Measurements from ENCODE around the gene TDRD6. TPM values are rescaled to one million over a fixed set of nuclear protein-coding genes. Genes with fewer than 3 reads are reported as not detected.
A peak's percentile ranks its signal among the peaks of the same experiment; 100 is the strongest.
"Not testable (repeated sequence)": the region's sequence is repeated elsewhere in the genome, so short reads cannot be mapped to it uniquely, and the experiment has no call there.

Gene TDRD6
- total and polyA plus RNA-seq, 7 donors: 0.04 to 0.45 (median 0.20) TPM

- WGBS, 3 donors: 97 to 100% (median 100%) methylated on average over 1 of the region's 1 CpG
- H3K27me3 ChIP-seq (ENCODE audit: insufficient read depth in 3 of 3, low read length in 2 of 3): no peaks in the 10 kb centered on the region
- no peak for TF ChIP-seq CTCF (IDR thresholded peaks at IDR 0.05)
- H3K4me3 ChIP-seq: no peak overlapping the region
- H3K36me3 ChIP-seq (ENCODE audit: insufficient read depth in 1 of 2, low read depth in 1 of 2): no peaks in the 10 kb centered on the region
- no peak overlapping the region for H3K27ac ChIP-seq
- H3K4me1 ChIP-seq: no peaks in the 10 kb centered on the region
- intact Hi-C loops (cut with DNase I): no loop called here
- no peaks in the 10 kb centered on the region for H3K9me3 ChIP-seq
- ATAC-seq (no peak), DNase-seq (no peak)
Observed at GRCh38 chr6:46645265-46645664, 42.4 kb upstream of the TDRD6 start.

GRCh38 chr6:46648108-46648507 lies 39.6 kb upstream of the TDRD6 start:
- H3K4me1 ChIP-seq; intact Hi-C loops (cut with DNase I); ATAC-seq; H3K4me3 ChIP-seq; H3K9me3 ChIP-seq; H3K36me3 ChIP-seq (ENCODE audit: insufficient read depth in 1 of 2, low read depth in 1 of 2); H3K27ac ChIP-seq; H3K27me3 ChIP-seq (ENCODE audit: insufficient read depth in 3 of 3, low read length in 2 of 3); DNase-seq: not testable (repeated sequence)
- 87 to 100% (median 92%) methylated on average over 1 to 3 of the region's 4 CpGs for WGBS, 3 donors

- Histone ChIP-seq H3K36me3 (ENCODE audit: insufficient read depth in 1 of 2, low read depth in 1 of 2) (no peaks in the 10 kb centered on the region), H3K27ac (no peak overlapping the region), H3K4me1 (peaks cover 9% of the 10 kb centered on the region), H3K4me3 (no peak overlapping the region), H3K27me3 (ENCODE audit: insufficient read depth in 3 of 3, low read length in 2 of 3) (no peaks in the 10 kb centered on the region), H3K9me3 (no peaks in the 10 kb centered on the region)
- ATAC-seq: no peak
- WGBS, 3 donors: 83 to 84% (median 84%) methylated on average over 5 of the region's 5 CpGs
- no peak for DNase-seq
- intact Hi-C loops (cut with DNase I): no loop called here
- no peak for TF ChIP-seq CTCF (IDR thresholded peaks at IDR 0.05)
Observed at GRCh38 chr6:46648869-46649492, 38.7 kb upstream of the TDRD6 start.

- H3K4me1 ChIP-seq: peaks cover 16% of the 10 kb centered on the region
- H3K36me3 ChIP-seq (ENCODE audit: insufficient read depth in 1 of 2, low read depth in 1 of 2): peaks cover 0 to 3% of the 10 kb centered on the region in 2 donors
- peak overlapping the region; percentile 97 for H3K4me3 ChIP-seq
- no peaks in the 10 kb centered on the region for H3K9me3 ChIP-seq
- H3K27me3 ChIP-seq (ENCODE audit: insufficient read depth in 3 of 3, low read length in 2 of 3): no peaks in the 10 kb centered on the region
- DNase-seq (no peak), ATAC-seq (no peak)
- TF ChIP-seq CTCF (IDR thresholded peaks at IDR 0.05): no peak
- no peak overlapping the region for H3K27ac ChIP-seq
- intact Hi-C loops (cut with DNase I): no loop called here
- WGBS, 3 donors: 74 to 88% (median 84%) methylated on average over 1 of the region's 1 CpG
Observed at GRCh38 chr6:46651006-46651405, 36.7 kb upstream of the TDRD6 start.

- no peak for ATAC-seq
- H3K27ac ChIP-seq: no peak overlapping the region
- DNase-seq: no peak
- no peak for TF ChIP-seq CTCF (IDR thresholded peaks at IDR 0.05)
- intact Hi-C loops (cut with DNase I): no loop called here
- no peaks in the 10 kb centered on the region for H3K27me3 ChIP-seq (ENCODE audit: insufficient read depth in 3 of 3, low read length in 2 of 3)
- 8 to 12% (median 9%) methylated on average over 8 of the region's 8 CpGs for WGBS, 3 donors
- peaks cover 0 to 8% of the 10 kb centered on the region in 2 donors for H3K36me3 ChIP-seq (ENCODE audit: insufficient read depth in 1 of 2, low read depth in 1 of 2)
- peaks cover 16% of the 10 kb centered on the region for H3K4me1 ChIP-seq
- H3K4me3 ChIP-seq: peak overlapping the region; percentile 97
- no peaks in the 10 kb centered on the region for H3K9me3 ChIP-seq
Observed at GRCh38 chr6:46651816-46652215, 35.9 kb upstream of the TDRD6 start.

Data from psoas muscle (tissue), 8 donors.